RPMI7951 (cell line): ENCODE results near the gene HLA-E. TPM values are rescaled to one million over a fixed set of nuclear protein-coding genes. Genes with fewer than 3 reads are reported as not detected.

Experiments used
- DNase-seq: peaks from one replicate; pipeline ENCODE4 v3.0.0-alpha.2; 2012; ENCODE audit warnings: low read depth
- total RNA-seq: library from RNA; depleted of rRNA; stranded (reverse); fragments of >200 nt; shearing (Covaris generic); gene quantifications from 2 replicates; pipeline ENCODE4 v1.2.3, GENCODE V29; 2014; rRNA removed

HLA-E gene
- total RNA-seq, 1 experiment from 2014 or later, result 142 TPM

- peak; percentile 78 for DNase-seq
Observed at GRCh38 chr6:30541515-30542403, 52.5 kb downstream of the HLA-E start.

GRCh38 chr6:30542404-30542725 lies 53.1 kb downstream of the HLA-E start:
- DNase-seq, result no peak

GRCh38 chr6:30542915-30543314 lies 53.6 kb downstream of the HLA-E start:
- peak; percentile 6 for DNase-seq

Other genes with a start within 250 kb of the HLA-E start
- 6.7 and 9.4 TPM in 2 replicates for gene TRIM39, start 162.6 kb upstream of the HLA-E start, total RNA-seq
- gene RPP21, start 144.4 kb upstream of the HLA-E start, total RNA-seq, result 90.8 and 94.3 TPM in 2 replicates
- gene GNL1, start 67.0 kb downstream of the HLA-E start, total RNA-seq, result 38.6 and 51.9 TPM in 2 replicates
- 6.9 and 9.6 TPM in 2 replicates for gene PRR3, start 67.8 kb downstream of the HLA-E start, total RNA-seq
- gene ABCF1, start 81.9 kb downstream of the HLA-E start, total RNA-seq, result 38.9 and 42.9 TPM in 2 replicates
- 20.8 and 36.8 TPM in 2 replicates for gene PPP1R10, start 127.7 kb downstream of the HLA-E start, total RNA-seq
- 78.4 and 122 TPM in 2 replicates for gene MRPS18B, start 128.3 kb downstream of the HLA-E start, total RNA-seq
- gene ATAT1, start 137.4 kb downstream of the HLA-E start, total RNA-seq, result 7.7 and 11.3 TPM in 2 replicates
- gene C6orf136, start 157.6 kb downstream of the HLA-E start, total RNA-seq, result 7.1 and 7.4 TPM in 2 replicates
- 32.2 and 36.8 TPM in 2 replicates for gene DHX16, start 183.5 kb downstream of the HLA-E start, total RNA-seq
- gene PPP1R18, start 197.1 kb downstream of the HLA-E start, total RNA-seq, result 77.4 and 83.9 TPM in 2 replicates
- gene NRM, start 201.5 kb downstream of the HLA-E start, total RNA-seq, result 18.2 and 29.2 TPM in 2 replicates
- gene MDC1, start 227.8 kb downstream of the HLA-E start, total RNA-seq, result 6.4 and 13.6 TPM in 2 replicates
- gene TUBB, start 230.8 kb downstream of the HLA-E start, total RNA-seq, result 1,269 and 1,837 TPM in 2 replicates